SK-N-MC (cell line): Measurements from ENCODE around the gene PPP2R5D.
"Not testable (repeated sequence)": the region's sequence is repeated elsewhere in the genome, so short reads cannot be mapped to it uniquely, and the experiment has no call there.

Experiments
- DNase-seq: peaks from one replicate; pipeline ENCODE4 v3.0.0-alpha.2; 2011; ENCODE audit warnings: low read depth, low spot score
- H3K27ac ChIP-seq: fragments of 200-600 bp; sonication (generic); 2 replicates; pipeline ENCODE4 v1.5.1; 2016; ENCODE audit warnings: mixed run types
- H3K36me3 ChIP-seq: fragments of 200-600 bp; sonication (generic); 2 replicates; pipeline ENCODE4 v1.6.1; 2017; ENCODE audit warnings: antibody characterized with exemption, low read length, mixed read lengths; ENCODE audit not compliant: insufficient read depth
- H3K4me3 ChIP-seq: fragments of 200-600 bp; sonication (generic); 2 replicates; pipeline ENCODE4 v1.5.1; 2016
- H3K9ac ChIP-seq: fragments of 200-600 bp; sonication (generic); 2 replicates; pipeline ENCODE4 v1.8.0; 2017; ENCODE audit warnings: mixed run types, mixed read lengths; ENCODE audit not compliant: insufficient read length
- H3K9me3 ChIP-seq: fragments of 200-600 bp; sonication (generic); 2 replicates; pipeline ENCODE4 v1.6.1; 2017; ENCODE audit warnings: low read depth, mild to moderate bottlenecking, antibody characterized with exemption, low read length, moderate library complexity, mixed read lengths
- EZH2 ChIP-seq: fragments of 200-600 bp; sonication (generic); IDR thresholded peaks from one replicate; pipeline ENCODE4 v1.6.1; 2017; ENCODE audit warnings: antibody characterized with exemption
- FOXP2 ChIP-seq: optimal IDR thresholded peaks from 2 replicates; pipeline ENCODE3; 2011; ENCODE audit warnings: mild to moderate bottlenecking, moderate library complexity; ENCODE audit not compliant: insufficient read depth; ENCODE audit errors: extremely low read length, control extremely low read depth
- POLR2AphosphoS5 ChIP-seq: IDR thresholded peaks from 2 replicates; pipeline ENCODE4 v1.6.1; 2012; ENCODE audit warnings: mild to moderate bottlenecking, low read depth, low read length, borderline replicate concordance

PPP2R5D gene

GRCh38 chr6:42942444-42942843 is 41.9 kb upstream of the PPP2R5D start:
- H3K9me3 ChIP-seq, result no peaks in the 10 kb centered on the region
- TF ChIP-seq EZH2 (no peak), POLR2AphosphoS5 (no peak), FOXP2 (no peak)
- no peak overlapping the region for H3K27ac ChIP-seq
- DNase-seq, result no peak
- H3K9ac ChIP-seq, result no peak overlapping the region
- peaks cover 10% of the 10 kb centered on the region; the same call in 1 of the 2 replicates for H3K36me3 ChIP-seq
- H3K4me3 ChIP-seq, result no peak overlapping the region

- Histone ChIP-seq H3K9me3 (no peaks in the 10 kb centered on the region), H3K4me3 (no peak overlapping the region), H3K36me3 (no peaks in the 10 kb centered on the region), H3K27ac (no peak overlapping the region), H3K9ac (no peak overlapping the region)
- TF ChIP-seq FOXP2 (no peak), POLR2AphosphoS5 (no peak), EZH2 (no peak)
- DNase-seq, result no peak
Measured at GRCh38 chr6:42947950-42948349, 36.4 kb upstream of the PPP2R5D start.

GRCh38 chr6:42952389-42952788 is 32.0 kb upstream of the PPP2R5D start:
- Histone ChIP-seq H3K9me3 (no peaks in the 10 kb centered on the region), H3K9ac (no peak overlapping the region), H3K27ac (no peak overlapping the region), H3K4me3 (no peak overlapping the region), H3K36me3 (no peaks in the 10 kb centered on the region)
- TF ChIP-seq FOXP2, result no peak
- TF ChIP-seq POLR2AphosphoS5, result no peak
- no peak for TF ChIP-seq EZH2
- no peak for DNase-seq

GRCh38 chr6:42954405-42954804 is 30.0 kb upstream of the PPP2R5D start:
- H3K36me3 ChIP-seq, H3K27ac ChIP-seq, H3K4me3 ChIP-seq, DNase-seq, H3K9me3 ChIP-seq, H3K9ac ChIP-seq: not testable (repeated sequence)

- no peak for DNase-seq
- Histone ChIP-seq H3K4me3 (no peak overlapping the region), H3K9ac (no peak overlapping the region), H3K36me3 (no peaks in the 10 kb centered on the region), H3K27ac (no peak overlapping the region), H3K9me3 (no peaks in the 10 kb centered on the region)
- no peak for TF ChIP-seq EZH2
- TF ChIP-seq POLR2AphosphoS5, result no peak
- TF ChIP-seq FOXP2, result no peak
Measured at GRCh38 chr6:42958125-42958524, 26.2 kb upstream of the PPP2R5D start.

GRCh38 chr6:42959917-42960242 is 24.5 kb upstream of the PPP2R5D start:
- H3K36me3 ChIP-seq, result no peaks in the 10 kb centered on the region; the same call in 1 of the 2 replicates
- H3K9me3 ChIP-seq, result no peaks in the 10 kb centered on the region
- DNase-seq, result no peak
- H3K4me3 ChIP-seq, result no peak overlapping the region
- no peak overlapping the region for H3K9ac ChIP-seq
- TF ChIP-seq EZH2 (no peak), POLR2AphosphoS5 (no peak), FOXP2 (no peak)
- H3K27ac ChIP-seq, result no peak overlapping the region

- Histone ChIP-seq H3K9ac (no peak within 1 kb of the TSS), H3K9me3 (no peaks in the 10 kb centered on the region), H3K4me3 (no peak within 1 kb of the TSS), H3K36me3 (no peaks in the 10 kb centered on the region; the same call in 1 of the 2 replicates), H3K27ac (no peak within 1 kb of the TSS)
- TF ChIP-seq EZH2, result no peak
- TF ChIP-seq FOXP2, result no peak
- TF ChIP-seq POLR2AphosphoS5, result no peak
- DNase-seq, result no peak
Measured at GRCh38 chr6:42960243-42961019, 23.9 kb upstream of the PPP2R5D start, which contains the start of gene GNMT. Gene GNMT, plus strand, starts transcription at chr6:42960754. Its CDS starts 14 bp downstream, at chr6:42960768.

GRCh38 chr6:42961020-42961470 is 23.3 kb upstream of the PPP2R5D start:
- no peak for TF ChIP-seq FOXP2
- TF ChIP-seq POLR2AphosphoS5, result no peak
- no peak for TF ChIP-seq EZH2
- H3K9me3 ChIP-seq, result no peaks in the 10 kb centered on the region
- DNase-seq, result no peak
- no peak overlapping the region for H3K27ac ChIP-seq
- no peak overlapping the region for H3K4me3 ChIP-seq
- H3K36me3 ChIP-seq, result no peaks in the 10 kb centered on the region; the same call in 1 of the 2 replicates
- H3K9ac ChIP-seq, result no peak overlapping the region

- no peak overlapping the region for H3K4me3 ChIP-seq
- H3K36me3 ChIP-seq, result no peaks in the 10 kb centered on the region; the same call in 1 of the 2 replicates
- no peak overlapping the region for H3K9ac ChIP-seq
- no peak for DNase-seq
- no peaks in the 10 kb centered on the region for H3K9me3 ChIP-seq
- TF ChIP-seq POLR2AphosphoS5 (no peak), FOXP2 (no peak), EZH2 (no peak)
- peak overlapping the region; percentile 42; the same call in 1 of the 2 replicates for H3K27ac ChIP-seq
Measured at GRCh38 chr6:42962096-42962495, 22.3 kb upstream of the PPP2R5D start.
